ENCODE measurements around the gene C1orf198.

Gene C1orf198

GRCh38 chr1:230807029-230807428 lies 61.3 kb downstream of the C1orf198 start:
- peak; percentile 37 for DNase-seq

GRCh38 chr1:230806552-230806951 lies 61.8 kb downstream of the C1orf198 start:
- no peak for DNase-seq

DNA sequence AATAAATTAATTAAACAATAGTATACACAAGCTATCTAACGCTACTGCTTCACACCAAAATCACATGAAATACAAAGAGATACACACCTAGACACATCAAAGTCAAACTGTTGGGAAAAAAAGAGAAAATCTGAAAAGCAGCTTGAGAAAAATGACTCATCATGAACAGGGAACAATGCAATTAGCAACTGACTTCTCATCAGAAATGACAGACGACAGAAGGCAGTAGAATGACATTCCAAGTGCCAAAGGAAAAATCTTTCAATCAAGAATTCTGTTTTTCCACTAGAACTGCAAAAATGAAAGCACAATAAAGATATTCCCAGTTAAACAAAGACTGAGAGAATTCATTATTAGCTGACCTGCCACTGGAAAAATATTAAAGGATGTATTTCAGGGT lies 63.9 kb downstream of the C1orf198 start:
- no peak for DNase-seq

DNA sequence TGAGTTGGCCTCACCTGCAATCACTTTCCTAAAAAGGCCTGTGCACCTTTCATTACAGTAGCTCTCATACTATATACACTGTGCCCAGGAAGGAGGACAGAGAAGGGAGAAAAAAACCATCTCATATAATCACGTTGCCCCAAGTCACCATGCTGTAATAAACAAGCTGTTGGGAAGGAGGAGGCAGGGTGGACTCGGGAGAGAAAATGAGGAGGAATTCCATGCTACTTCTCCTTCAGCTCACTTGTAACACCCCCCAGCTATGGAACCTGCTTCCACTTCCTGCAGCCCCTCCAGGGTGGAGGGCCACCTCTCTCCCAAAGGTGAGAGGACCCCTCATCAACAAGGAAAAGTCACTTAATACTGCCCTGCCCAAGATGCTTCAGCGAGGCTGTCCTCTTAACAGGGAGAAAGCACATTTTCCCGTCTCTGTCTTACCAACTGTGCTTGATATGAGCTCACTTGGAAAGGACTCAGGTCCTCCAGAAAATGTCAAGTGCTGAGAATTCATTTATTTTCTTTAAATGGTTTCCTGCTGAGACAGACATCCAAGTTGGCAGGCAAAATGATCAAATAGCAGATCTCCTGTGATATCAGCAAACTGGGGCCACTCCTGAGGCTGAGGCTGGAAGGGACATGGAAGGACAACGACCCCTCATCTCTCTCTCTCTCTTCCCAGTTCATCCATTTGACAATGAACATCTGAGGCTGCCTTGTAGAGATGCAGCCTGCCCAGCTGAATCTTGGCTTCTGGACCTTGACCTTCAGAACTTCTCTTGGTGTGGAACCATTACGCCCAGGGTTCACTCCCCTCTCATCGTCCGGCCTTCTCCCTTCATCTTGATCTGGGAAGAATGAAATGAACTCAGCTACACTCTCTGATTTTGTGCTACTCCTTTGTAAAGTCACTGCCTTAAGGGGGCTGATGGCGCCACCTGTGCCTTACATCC lies 67.2 kb downstream of the C1orf198 start:
- DNase-seq, result no peak

DNA sequence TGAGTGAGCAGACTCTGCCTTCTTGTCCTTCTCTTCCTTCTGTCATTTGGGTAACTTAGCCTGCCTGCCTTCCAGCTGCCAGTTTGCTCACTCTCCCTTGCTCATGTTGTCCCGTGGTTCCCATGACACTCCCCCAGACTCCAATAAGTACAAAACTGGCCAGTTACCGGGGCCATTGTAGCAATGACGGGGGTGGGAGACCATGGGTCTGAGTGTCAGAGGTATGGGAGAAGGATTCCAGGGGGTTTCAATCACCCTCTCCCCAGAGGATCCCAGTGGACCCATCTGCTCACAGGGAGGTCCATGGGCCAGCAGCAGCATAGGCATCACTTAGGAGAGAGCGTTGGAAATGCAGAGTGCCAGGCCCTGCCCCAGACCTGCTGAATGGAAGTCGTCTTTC lies 69.8 kb downstream of the C1orf198 start:
- no peak for DNase-seq

GRCh38 chr1:230797942-230798365 lies 70.4 kb downstream of the C1orf198 start:
- DNase-seq, result peak; percentile 42

GRCh38 chr1:230797376-230797920 lies 70.9 kb downstream of the C1orf198 start:
- no peak for DNase-seq

GRCh38 chr1:230796626-230797025 lies 71.7 kb downstream of the C1orf198 start:
- DNase-seq, result no peak

GRCh38 chr1:230794871-230795605 lies 73.3 kb downstream of the C1orf198 start:
- no peak for DNase-seq

DNA sequence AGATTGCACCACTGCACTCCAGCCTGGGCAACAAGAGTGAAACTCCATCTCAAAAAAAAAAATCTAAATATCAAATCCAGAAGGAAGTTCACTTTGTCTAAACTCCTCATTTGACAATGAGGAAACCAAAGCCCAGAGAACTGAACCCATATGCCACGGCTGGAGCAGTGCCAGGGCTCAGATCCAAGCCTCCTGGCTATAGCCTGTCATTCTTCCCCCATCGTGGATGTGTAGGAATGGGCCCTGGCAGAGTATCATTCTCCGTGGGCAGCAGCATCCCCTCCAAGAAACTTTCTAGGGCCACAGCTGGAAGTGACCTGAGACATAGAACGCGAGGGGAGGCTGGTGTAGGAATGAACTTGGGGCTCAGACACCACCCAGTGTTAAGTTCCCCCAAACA lies 73.9 kb downstream of the C1orf198 start:
- no peak for DNase-seq

GRCh38 chr1:230793463-230793745 lies 74.9 kb downstream of the C1orf198 start:
- DNase-seq, result no peak

DNA sequence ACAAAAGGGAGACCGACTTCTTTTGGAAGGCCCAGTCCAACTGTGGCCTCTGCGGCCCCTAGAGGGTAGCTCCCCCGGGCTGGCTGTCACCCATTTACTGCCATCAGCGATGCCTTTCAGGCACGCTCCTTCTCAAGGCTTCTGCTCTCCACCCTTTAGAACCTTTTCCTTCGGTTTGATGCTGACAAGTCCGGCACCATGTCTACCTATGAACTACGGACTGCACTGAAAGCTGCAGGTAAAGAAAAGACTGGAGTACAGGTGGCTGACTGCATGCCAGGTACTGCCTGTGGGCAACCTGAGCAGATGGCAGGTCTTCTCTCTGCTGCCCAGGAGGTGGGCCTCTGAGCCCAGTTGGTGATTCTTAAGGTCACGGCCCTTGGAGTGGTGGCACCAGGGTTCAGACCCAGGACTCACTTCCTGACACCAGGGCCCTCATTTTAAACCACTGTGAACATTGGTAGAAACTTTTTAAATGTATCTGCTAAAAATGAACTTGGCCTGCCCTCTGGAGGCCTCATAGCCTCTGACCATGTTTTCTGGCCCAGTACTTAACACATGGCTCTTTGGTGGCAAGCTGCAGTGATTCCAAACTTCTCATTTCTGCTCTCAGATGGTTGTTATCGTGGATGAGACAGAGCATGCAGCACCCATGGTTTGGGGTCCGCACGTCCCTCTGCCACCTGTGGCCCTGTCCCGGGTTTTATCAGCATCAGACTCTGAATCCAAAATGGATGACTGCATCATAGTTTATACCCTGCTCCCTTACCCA lies 75.4 kb downstream of the C1orf198 start:
- DNase-seq, result no peak

DNA sequence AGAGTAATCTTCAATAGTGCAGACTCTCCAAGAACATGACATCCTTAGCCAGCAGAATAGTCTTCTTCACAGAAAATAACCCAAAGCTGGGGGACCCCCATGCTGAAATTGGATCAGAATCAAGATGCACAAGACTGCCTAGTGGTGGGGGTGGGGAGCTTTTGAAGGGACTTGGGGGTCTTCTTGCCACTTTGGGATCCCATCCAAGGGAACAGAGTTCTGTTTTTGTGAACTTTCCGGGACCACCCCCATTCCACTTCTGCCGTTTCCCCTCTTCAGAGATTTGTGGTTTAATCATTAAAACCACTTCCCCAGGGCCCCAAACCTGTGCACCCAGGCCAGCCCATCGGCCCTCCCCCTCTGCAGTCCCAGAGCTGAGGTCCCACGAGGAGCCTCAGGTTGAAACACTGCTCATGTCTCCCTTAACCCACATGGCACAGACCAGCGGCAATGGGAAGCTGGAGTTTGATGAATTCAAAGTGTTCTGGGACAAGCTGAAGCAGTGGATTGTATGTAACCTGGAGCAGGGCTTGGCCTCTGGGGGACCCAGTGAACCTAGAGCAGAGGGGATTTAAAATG lies 76.2 kb downstream of the C1orf198 start:
- no peak for DNase-seq

DNA sequence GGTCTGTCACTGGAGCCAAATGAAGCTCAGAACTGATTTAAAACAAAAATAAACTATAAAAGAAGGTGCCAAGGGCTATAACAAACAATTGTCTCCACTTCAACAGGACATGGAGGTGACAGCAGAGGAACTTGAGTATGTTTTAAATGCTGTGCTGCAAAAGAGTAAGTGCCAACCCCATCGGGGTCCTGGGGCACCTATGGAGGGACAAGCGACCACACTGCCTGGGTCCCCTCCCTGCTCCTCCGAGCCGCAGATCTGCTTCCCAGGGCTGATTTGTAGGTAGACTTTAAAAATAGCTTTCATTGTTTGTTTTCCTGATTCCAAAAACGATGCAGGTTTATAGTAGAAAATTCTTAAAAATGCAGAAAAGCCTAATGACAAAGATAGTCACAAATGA lies 78.3 kb downstream of the C1orf198 start:
- no peak for DNase-seq

DNA sequence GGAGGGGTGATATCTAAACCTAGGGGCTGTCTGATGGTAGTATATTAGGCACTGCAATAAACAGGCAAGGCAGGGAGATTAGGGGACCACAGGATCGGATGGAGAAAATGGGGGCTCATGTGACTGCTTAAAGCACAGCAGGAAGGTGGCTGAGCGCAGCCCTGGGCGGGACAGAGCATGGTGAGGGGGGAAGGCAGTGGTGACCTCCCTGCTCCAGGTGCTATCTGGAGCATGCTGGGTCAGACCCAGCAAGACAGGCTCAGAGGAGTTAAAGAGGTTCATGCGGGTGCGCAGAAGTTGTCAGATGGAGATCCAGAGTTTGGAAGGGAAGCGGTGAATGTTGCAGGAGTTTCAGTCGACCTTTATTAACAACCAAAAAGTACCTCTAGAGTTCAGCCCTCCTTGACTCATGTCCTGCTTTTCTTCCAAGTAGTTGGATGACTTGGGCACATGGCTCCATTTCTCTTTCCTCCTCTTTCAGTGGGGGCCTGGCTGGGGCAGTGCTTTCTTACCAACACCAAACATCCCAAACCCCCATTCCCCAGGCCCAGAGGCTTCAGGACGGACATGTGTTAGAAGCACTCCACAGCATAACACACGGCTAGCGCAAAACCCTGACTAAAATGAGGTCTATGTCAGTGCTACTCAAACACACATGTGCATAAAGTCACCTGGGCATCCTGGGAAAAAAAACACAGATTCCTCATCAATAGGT lies 79.6 kb downstream of the C1orf198 start:
- no peak for DNase-seq

DNA sequence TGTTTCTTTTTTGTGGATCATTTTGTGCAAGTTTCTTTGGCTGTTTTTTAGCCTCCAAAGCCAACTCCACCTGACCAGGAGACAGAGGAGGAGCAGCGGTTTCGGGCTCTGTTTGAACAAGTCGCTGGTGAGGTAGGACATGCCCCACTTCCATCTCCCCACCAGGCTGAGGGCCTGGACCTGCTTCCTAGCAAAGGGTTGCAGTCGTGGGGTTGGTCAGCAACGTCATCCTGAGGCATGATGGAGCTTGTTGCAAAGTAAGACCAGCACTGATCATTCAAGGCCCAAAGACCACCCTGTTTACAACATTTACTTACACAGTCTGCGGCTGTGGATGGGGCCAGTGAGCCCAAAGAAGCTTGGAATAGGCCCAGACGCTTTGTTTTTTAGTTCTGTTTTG lies 80.8 kb downstream of the C1orf198 start:
- DNase-seq, result no peak

Data from NCI-H1092 treated with DMSO at 0.1 percent for 48 hours (cell line).